HG03066 (cell line): Measurements from ENCODE around the gene CDC42BPA.
A peak's percentile ranks its signal among the peaks of the same experiment; 100 is the strongest.
"Not testable (repeated sequence)": the region's sequence is repeated elsewhere in the genome, so short reads cannot be mapped to it uniquely, and the experiment has no call there.

Experiments used
- ATAC-seq: cut with Tn5 transposase; IDR thresholded peaks from one replicate; pipeline ENCODE4 v1.9.1; 2021; ENCODE audit warnings: low read depth; ENCODE audit not compliant: unreplicated experiment

The CDC42BPA gene, protein sequence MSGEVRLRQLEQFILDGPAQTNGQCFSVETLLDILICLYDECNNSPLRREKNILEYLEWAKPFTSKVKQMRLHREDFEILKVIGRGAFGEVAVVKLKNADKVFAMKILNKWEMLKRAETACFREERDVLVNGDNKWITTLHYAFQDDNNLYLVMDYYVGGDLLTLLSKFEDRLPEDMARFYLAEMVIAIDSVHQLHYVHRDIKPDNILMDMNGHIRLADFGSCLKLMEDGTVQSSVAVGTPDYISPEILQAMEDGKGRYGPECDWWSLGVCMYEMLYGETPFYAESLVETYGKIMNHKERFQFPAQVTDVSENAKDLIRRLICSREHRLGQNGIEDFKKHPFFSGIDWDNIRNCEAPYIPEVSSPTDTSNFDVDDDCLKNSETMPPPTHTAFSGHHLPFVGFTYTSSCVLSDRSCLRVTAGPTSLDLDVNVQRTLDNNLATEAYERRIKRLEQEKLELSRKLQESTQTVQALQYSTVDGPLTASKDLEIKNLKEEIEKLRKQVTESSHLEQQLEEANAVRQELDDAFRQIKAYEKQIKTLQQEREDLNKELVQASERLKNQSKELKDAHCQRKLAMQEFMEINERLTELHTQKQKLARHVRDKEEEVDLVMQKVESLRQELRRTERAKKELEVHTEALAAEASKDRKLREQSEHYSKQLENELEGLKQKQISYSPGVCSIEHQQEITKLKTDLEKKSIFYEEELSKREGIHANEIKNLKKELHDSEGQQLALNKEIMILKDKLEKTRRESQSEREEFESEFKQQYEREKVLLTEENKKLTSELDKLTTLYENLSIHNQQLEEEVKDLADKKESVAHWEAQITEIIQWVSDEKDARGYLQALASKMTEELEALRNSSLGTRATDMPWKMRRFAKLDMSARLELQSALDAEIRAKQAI (N-terminal part only)

DNA sequence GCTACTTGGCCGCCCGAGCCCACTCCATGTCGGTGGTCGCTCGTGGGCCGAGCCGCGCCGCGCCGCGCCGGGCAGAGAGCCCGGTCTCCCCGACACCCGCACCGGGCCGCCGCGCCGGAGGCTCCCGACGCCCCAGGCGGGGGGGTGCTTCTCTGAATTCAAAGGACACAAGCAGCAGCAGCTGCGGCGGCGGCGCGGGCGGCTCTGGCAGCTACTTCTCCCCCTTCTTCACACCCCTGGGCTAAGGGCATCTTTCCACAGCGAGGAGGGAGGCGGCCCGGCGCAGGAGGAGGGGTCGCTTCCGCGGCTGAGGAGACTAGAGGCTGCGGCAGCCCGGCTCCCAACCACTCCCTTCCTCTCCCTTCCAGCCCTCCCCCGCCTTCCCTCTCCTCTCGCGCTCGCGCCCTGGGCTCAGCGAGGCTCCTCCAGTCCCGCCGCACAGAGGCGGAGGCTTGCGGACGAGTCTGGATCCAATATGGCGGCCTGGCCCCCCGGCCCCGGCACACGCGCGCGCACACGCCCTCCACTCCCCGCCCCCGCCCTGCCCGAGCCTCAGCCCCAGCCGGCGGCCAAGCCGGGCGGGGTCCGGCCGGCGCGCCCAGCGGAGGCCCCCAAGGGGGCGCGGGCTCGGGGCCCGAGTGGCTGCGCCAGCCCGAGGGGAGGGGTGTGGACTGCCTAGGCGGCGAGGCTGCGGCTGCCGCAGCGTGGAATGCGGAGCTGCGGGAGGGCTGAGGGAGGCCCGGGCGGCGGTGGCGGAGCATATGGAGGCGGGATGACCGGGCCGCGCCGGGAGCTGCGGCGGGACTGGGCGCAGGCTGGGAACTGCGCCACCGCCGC, at the start of gene CDC42BPA:
CDC42BPA (minus strand) TSS at position 477 of the 837 bp plus-strand sequence. CDS start 1,310 bp downstream, outside the sequence.
- ATAC-seq, result peak; percentile 36

DNA sequence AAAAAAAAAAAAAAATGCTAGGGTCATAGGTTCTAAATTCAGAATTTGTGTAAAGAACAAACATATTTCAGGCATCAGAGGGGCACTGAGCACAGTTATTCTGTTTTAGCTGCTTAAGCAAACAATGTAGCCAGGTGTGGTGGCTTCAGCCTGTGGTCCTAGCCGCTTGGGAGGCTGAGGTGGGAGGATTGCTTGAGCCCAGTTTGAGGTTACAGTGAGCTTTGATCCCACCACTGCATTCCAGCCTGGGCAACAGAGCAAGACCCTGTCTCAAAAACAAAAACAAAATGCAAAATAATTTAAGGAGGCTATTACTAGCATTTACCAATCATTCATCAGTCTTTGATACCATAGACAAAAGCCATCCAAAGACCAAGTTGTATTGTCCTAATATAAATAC, 49.7 kb upstream of the CDC42BPA start:
- ATAC-seq, result no peak

DNA sequence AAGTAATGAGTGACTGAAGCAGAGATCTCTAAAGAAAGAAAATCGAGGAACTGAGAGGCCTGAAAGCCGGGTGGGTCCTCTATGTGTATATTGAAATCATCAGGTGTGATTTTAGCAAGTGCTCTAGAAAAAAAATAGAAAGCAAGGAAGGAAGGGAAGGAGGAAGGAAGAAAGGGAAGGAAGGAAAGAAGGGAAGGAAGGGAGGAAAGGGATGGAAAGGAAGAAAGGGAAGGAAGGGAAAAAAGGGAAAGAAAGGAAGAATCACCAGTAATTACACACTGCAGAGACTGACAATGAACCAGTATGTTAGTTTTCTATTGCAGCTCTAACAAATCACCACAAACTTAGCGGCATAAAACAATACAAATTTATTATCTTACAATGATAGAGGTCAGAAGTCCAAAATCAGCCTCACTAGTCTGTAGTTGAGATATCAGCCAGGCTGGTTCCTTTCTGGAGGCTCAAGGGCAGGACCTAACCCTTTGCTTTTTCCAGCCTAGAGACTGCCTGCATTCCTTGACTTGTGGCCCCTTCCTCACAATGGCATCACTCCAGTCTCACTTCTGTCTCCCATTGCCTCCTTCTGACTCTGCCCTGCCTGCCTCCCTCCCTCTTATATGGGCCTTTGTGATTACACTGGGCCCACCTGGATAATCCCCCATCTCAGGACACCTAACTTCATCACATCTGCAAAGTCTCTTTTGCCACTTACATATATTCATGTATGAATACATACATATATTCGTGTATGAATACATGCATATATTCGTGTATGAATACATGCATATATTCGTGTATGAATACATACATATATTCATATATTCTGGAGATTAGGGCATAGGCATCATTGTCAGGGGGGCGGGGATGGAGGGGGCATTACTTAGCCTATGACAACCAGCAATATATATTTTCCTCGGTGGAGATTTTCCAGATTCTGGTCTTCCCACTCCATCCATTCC, 47.5 kb upstream of the CDC42BPA start:
- ATAC-seq, result no peak

DNA sequence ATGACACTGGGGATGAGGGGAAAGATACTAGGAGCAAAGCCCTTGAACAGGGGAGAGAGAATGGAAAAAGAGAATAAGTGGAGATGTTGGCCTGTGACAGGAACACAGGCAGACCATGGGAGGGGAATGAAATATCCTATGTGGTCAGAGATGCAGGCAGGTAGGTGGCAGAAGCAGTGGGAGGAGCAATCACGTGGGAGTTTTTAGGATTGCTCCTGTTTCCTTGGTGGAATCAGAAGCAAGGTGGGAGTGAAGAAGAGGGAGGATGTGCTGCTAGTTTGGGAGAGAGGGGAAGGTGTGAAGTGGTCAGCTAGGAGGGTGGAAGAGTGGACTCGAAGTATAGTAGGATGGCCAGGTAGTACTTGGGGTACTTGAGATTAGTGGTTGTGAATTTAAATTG, 46.4 kb upstream of the CDC42BPA start:
- ATAC-seq, result no peak

DNA sequence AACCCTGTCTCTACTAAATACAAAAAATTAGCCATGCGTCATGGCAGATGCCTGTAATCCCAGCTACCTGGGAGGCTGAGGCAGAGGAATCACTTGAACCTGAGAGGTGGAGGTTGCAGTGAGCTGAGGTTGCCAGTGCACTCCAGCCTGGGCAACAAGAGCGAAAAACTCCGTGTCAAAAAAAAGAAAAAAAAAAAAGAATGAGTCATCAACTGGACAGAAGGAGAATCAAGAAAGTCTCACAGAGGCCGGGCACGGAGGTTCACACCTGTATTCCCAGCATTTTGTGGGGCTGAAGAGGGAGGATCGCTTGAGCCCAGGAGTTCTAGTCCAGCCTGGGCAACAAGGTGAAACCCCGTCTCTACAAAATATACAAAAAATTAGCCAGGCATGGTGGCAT, 45.5 kb upstream of the CDC42BPA start:
- ATAC-seq, result no peak

DNA sequence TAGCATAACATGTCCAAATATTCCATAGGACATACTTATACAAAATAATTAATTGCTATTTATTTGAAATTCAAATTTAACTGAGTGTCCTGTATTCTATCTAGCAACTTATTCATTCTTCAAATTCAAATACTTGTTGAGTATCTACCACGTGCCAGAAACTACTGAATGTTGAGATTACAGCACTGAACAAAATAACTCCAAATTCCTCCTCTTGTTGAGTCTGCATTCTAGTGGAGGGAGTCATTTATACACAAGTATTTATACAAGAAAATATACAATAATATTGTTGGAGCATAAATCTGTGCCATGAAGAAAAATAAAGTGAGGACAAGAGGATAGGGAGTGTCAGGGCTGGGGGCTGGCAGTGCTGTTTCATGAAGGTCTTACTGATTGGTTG, 43.7 kb upstream of the CDC42BPA start:
- no peak for ATAC-seq

DNA sequence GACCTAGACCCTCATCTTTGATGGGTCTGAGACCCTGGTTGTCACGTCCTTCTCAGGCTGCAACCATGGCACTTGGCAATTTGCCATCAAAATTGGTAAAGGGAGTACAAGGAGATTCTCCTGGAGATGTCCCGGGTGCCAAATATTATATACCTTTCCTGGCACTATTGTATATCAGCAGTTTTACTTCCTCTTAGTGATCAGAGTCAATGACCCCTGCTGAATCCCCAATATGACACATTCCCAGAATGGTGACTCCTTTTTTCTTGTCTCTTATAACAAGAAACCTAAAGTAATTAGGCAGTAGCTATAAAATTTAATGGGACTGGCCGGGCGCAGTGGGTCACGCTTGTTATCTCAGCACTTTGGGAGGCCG, 39.6 kb upstream of the CDC42BPA start:
- ATAC-seq, result no peak

DNA sequence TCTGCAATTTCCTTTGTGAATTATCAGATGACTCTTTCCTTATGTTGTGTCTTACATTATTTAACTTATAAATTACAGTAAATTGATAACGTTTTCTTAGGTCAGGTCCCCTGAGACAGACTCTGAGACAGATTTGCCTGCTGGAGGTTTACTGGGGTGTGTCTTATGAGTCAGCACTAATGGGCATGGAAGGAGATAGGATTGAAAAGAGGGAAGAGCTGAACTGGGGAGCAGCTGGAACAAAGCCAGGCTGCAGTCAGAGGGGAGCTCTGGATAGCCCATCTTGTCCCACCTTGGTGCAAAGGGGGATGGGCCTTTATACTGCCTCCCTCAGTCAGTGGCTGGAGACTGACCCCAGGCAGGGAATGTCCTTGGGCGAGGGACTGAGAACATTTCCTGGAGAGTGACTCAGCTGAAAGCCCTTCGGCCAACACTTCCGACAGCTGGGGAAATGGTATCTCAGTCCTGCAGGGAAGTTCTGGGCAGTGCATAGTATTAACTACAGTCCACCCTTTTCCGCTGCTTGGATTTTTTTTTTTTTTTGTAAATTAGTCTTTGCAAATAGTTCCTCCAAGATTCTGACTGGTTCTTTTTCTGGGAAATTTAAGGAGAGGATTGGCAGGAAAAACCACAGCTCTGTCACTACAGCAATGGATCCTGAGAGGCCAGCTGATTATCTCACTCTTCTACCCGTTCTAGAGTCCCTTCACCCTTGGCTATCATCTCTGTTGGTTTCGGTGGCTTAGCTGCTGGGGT, 39.1 kb upstream of the CDC42BPA start:
- ATAC-seq, result no peak

DNA sequence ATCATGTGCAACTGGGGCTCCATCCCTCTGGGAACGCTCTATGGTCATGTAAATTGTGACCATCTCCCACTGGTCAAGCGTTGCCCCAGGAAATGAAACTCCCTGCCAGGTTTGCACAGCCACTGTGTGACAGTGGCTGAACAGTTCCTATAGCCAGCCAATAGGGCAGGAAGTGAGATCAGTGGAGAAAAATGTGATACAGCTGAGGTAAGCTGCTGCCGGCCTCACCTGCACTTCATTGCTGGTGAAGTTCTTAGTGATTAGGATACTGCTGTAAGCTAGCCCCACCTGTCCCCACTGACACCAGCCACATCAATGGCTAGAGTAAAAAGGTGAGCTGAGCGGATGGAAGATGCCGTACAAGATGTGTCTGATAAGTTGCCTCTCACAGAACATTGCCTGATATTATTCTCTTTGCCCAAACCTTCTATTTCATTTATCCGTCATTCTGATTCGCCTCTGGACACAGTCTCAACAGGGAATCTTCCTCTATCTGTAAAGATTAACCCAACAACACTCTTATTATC, 38.4 kb upstream of the CDC42BPA start:
- no peak for ATAC-seq

DNA sequence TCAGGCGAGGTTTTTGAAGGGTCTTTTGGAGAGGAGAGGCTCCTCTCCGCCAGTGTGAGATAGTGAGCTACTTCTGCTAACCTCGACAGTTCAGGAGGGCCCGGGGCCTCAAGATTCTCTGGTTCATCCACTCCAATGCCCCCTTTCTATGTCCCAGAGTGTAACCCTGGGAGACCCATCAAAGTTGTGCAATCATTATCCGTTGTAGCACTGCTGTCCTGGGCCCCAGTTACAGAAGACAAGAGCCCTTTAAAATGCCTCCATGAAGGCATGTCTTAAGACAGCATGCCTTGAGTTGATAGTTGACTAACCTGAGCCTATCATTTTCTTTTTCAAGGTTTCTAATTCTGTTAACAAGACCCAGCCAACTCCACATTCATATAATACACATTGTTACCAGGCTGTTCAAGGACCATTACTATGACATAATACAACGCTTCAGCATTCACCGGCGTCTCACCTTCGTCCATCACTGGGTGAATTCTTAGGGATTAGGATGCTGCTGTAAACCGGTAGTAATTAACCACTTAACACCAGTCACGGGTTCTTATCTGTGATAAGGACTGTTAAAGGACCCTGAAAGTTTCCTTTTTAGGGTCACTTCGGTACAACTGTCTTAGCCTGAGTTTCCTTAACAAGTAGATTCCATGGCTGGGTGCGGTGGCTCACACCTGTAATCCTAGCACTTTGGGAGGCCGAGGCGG, 37.4 kb upstream of the CDC42BPA start:
- ATAC-seq, result no peak

DNA sequence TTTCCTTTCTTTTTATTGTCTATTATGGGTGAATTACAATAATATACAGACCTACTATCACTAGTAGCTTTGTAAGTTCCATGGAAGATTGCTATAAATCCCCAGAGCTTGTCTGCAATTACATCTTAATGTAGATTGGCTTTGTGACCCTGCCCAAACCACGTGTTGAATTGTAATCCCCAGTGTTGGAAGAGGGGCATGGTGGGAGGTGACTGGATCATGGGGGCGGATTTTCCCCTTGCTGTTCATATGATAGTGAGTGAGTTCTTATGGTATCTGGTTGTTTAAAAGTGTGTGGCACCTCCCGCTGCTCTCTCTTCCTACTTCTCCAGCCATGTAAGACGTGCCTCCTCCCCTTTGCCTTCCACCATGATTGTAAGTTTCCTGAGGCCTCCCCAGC, 34.9 kb upstream of the CDC42BPA start:
- ATAC-seq, result no peak

DNA sequence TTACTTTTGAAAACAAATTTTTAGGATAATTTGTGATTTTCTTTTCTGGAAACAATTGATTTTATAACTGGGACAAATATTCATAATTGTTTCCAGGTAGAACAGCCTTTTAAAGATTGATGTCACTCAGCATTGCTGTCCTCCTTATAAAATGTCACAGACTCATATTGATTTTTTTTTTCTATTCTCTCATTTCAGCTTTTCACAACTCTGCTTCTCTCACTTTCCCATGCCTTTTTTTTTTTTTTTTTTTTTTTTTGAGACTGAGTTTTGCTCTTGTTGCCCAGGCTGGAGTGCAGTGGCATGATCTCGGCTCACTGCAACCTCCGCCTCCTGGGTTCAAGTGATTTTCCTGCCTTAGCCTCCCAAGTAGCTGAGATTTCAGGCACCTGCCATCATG, 33.9 kb upstream of the CDC42BPA start:
- ATAC-seq, result not testable (repeated sequence)

DNA sequence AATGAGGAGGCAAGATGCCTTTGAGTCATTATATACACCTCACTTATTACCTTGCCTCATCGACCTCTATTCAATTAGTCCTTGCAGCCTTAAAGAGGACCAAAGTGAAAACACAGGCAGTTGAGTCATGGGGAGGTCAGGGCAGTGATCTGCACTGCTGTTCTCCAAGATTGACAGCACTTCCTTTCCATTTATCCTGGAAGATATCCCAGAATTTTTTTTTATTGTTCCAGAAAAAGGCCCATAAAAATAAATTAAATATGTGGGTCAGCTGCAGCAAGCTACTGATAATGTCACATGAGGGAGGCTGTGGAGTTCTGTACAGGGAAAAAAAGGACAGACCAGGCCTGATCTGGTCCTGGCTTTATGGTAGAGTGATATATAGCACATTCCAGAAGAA, 33.2 kb upstream of the CDC42BPA start:
- ATAC-seq, result no peak

DNA sequence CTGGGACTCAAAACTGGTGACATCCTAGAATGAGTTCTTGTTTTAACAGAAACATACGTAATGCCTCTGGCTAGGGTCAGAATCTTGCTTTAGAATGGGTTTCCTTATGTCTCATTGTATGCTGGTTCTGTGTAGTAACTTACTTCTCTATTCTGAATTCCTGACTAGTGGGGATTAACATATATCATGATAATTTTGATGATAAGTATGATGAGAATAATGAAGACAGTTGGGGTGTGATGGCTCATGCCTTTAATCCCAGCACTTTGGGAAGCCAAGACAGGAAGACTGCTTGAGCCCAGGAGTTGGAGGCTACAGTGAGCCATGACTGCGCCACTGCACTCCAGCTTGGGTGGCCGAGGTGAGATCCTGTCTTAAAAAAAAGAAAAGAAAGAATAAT, 31.7 kb upstream of the CDC42BPA start:
- no peak for ATAC-seq

DNA sequence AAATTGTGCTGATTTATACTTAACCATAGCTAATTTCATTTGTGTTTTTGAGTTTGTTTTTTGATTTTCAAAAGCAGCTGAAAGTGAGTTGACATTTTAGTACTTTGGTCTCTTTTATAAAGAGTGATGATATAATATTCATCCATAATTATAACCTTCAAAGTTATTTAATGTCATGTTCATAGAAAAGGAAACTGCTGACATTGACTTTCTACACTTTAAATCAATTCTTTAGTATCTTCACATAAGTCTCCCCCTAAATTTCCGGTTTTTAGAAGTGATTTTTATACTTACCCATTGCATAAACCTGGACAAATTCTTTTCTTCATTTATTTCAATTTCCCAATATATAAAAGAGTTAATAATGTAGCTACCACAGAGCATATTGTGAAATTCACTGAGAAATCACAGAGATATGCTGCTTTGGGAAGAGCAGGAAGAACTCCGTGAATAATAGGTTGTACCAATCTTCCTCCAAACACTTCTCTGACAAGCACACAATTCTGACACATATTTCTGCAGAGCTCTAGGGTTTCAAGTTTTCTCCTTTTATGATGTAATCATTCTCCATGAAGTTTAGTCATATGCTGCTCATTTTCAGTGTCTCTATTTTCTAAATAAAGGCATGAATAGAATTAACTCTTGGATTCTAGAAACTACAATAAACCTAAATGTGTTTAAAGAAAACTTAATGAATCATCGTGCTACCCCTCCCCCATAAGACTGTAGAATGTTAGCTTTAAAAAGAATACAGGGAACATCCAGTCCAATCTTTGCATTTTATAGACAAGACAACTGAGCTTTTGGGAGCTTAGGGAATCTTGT, 25.6 kb upstream of the CDC42BPA start:
- ATAC-seq, result no peak

DNA sequence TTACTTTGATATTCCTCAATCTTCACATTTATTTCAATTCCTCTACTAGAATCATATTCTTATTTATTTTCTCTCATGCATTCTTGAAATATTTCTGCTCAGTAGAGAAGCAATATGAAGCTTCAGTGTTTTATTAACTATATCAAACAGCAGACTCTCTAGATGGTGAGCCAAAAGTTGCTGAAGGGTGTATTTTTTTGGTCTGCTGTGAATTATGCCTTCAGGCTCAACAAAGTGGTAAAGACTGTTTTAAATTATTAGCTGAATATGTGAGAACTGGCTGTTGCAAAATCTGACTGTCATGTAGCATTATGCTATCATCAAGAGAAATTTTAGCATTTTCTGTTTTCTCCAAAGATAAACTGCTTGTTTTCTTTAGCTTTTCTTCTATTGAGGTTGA, 24.9 kb upstream of the CDC42BPA start:
- no peak for ATAC-seq

DNA sequence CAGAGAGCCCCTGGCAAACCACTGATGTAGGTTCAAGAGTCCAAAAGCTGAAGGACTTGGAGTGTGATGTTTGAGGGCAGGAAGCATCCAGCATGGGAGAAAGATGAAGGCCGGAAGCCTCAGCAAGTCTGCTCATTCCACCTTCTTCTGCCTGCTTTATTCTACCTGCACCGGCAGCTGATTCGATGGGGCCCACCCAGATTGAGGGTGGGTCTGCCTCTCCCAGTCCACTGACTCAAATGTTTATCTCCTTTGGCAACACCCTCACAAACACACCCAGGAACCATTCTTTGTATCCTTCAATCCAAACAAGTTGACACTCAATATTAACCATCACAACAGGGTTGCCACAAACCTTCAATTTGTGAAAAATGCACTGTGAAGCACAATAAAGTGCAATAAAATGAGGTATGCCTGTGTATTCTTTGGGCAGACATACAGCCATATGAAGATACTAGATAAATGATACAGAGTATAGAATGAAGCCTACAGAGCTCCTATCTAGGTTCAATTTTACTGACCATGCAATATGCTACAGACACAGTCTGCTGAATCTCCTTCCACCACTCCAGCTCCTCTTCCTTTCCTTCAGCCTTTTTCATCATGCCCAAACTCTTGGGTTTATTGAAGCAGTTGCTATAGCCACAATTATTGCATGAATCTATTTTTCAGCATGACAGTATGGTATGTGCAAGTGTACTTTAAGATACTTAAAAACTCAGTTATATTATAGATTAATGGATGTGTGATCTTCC, 24.0 kb upstream of the CDC42BPA start:
- ATAC-seq, result no peak
